Measurements from ENCODE around the gene NMRAL1.

The NMRAL1 gene

GRCh38 chr16:4426021-4426684 is 48.3 kb downstream of the NMRAL1 start:
- peak; percentile 14 for DNase-seq

GRCh38 chr16:4425378-4426020 is 48.9 kb downstream of the NMRAL1 start, which contains the start of gene DNAJA3:
Gene DNAJA3, plus strand, starts transcription at chr16:4425868. Its CDS starts 14 bp downstream, at chr16:4425882.
- DNase-seq, result peak; percentile 95

GRCh38 chr16:4420505-4421105 is 53.8 kb downstream of the NMRAL1 start:
- DNase-seq, result no peak

GRCh38 chr16:4419402-4419959 is 54.9 kb downstream of the NMRAL1 start:
- no peak for DNase-seq

GRCh38 chr16:4416200-4417032 is 58.0 kb downstream of the NMRAL1 start, which contains the start of gene CORO7:
Gene CORO7, minus strand, starts transcription at chr16:4416596. Its CDS starts 78 bp downstream, at chr16:4416518.
- DNase-seq, result peak; percentile 88

GRCh38 chr16:4415538-4416199 is 58.8 kb downstream of the NMRAL1 start:
- DNase-seq, result no peak

- DNase-seq, result no peak
These were observed 60.1 kb downstream of the NMRAL1 start for GRCh38 chr16:4414187-4414917.

GRCh38 chr16:4412854-4413253 is 61.6 kb downstream of the NMRAL1 start:
- no peak for DNase-seq

GRCh38 chr16:4412159-4412558 is 62.3 kb downstream of the NMRAL1 start:
- no peak for DNase-seq

Data from fibroblast of skin of back (primary cell).